Duodenal mucosa (tissue), 2 donors: ENCODE data around the gene DPP7.
A peak's percentile ranks its signal among the peaks of the same experiment; 100 is the strongest.

Source experiments
- H3K27ac ChIP-seq: one replicate; pipeline ENCODE4 v1.7.0; 2013; ENCODE audit warnings: low read depth, low read length
- H3K27me3 ChIP-seq, 2 donors: one replicate each; pipeline ENCODE4 v1.7.0; 2013; ENCODE audit warnings: low read length in 2 of 2, control low read depth in 1 of 2; ENCODE audit not compliant: insufficient read depth in 2 of 2, control insufficient read depth in 1 of 2
- H3K36me3 ChIP-seq, 2 donors: one replicate each; pipeline ENCODE4 v1.7.0; 2013; ENCODE audit warnings: low read length in 2 of 2, control low read depth in 1 of 2; ENCODE audit not compliant: insufficient read depth in 2 of 2, control insufficient read depth in 1 of 2
- H3K4me1 ChIP-seq, 2 donors: one replicate each; pipeline ENCODE4 v1.7.0; 2013; ENCODE audit warnings: low read length in 2 of 2, control low read depth in 1 of 2; ENCODE audit not compliant: insufficient read depth in 2 of 2, control insufficient read depth in 1 of 2
- H3K4me3 ChIP-seq, 2 donors: one replicate each; pipeline ENCODE4 v1.7.0; 2013; ENCODE audit warnings: low read length in 2 of 2, low read depth in 1 of 2
- H3K9ac ChIP-seq, 2 donors: one replicate each; pipeline ENCODE4 v1.7.0; 2013; ENCODE audit warnings: low read length in 2 of 2, low read depth in 1 of 2
- H3K9me3 ChIP-seq, 2 donors: one replicate each; pipeline ENCODE4 v1.7.0; 2013; ENCODE audit warnings: low read length in 2 of 2, control low read depth in 1 of 2; ENCODE audit not compliant: control insufficient read depth in 1 of 2

DPP7 gene

GRCh38 chr9:137070201-137070905 is 44.2 kb downstream of the DPP7 start, which contains the start of gene SAPCD2:
Gene SAPCD2 (minus strand): TSS chr9:137070557. CDS start chr9:137070460, 97 bp downstream.
- Histone ChIP-seq H3K4me3 (peak within 1 kb of the TSS; percentile 62), H3K9ac (peak within 1 kb of the TSS; percentile 49 to 54), H3K27ac (no peak within 1 kb of the TSS)

GRCh38 chr9:137069508-137070091 is 44.9 kb downstream of the DPP7 start:
- Histone ChIP-seq H3K9ac (peak overlapping the region in 1 of 2 donors; percentile 39), H3K36me3 (peaks cover 0 to 5% of the 10 kb centered on the region in 2 donors), H3K4me3 (peak overlapping the region; percentile 50 to 62), H3K4me1 (peaks cover 33 to 42% of the 10 kb centered on the region in 2 donors), H3K27ac (no peak overlapping the region), H3K27me3 (no peaks in the 10 kb centered on the region), H3K9me3 (no peaks in the 10 kb centered on the region)

More at GRCh38 chr9:137070201-137070905, 44.2 kb downstream of the DPP7 start, which contains the start of gene SAPCD2:
- Histone ChIP-seq H3K27me3 (no peaks in the 10 kb centered on the region), H3K9me3 (no peaks in the 10 kb centered on the region), H3K36me3 (peaks cover 0 to 3% of the 10 kb centered on the region in 2 donors), H3K4me1 (peaks cover 33 to 48% of the 10 kb centered on the region in 2 donors)

GRCh38 chr9:137068539-137069507 is 45.7 kb downstream of the DPP7 start:
- peak overlapping the region; percentile 39 to 44 for H3K9ac ChIP-seq
- peaks cover 29 to 34% of the 10 kb centered on the region in 2 donors for H3K4me1 ChIP-seq
- peaks cover 0 to 5% of the 10 kb centered on the region in 2 donors for H3K36me3 ChIP-seq
- H3K27ac ChIP-seq: no peak overlapping the region
- no peaks in the 10 kb centered on the region for H3K9me3 ChIP-seq
- no peaks in the 10 kb centered on the region for H3K27me3 ChIP-seq
- peak overlapping the region; percentile 50 to 62 for H3K4me3 ChIP-seq

GRCh38 chr9:137067860-137068538 is 46.5 kb downstream of the DPP7 start:
- no peaks in the 10 kb centered on the region for H3K27me3 ChIP-seq
- peaks cover 0 to 5% of the 10 kb centered on the region in 2 donors for H3K36me3 ChIP-seq
- no peaks in the 10 kb centered on the region for H3K9me3 ChIP-seq
- peaks cover 24 to 28% of the 10 kb centered on the region in 2 donors for H3K4me1 ChIP-seq
- H3K9ac ChIP-seq: peak overlapping the region; percentile 41 to 44
- H3K27ac ChIP-seq: no peak overlapping the region
- no peak overlapping the region for H3K4me3 ChIP-seq

- Histone ChIP-seq H3K27me3 (no peaks in the 10 kb centered on the region), H3K4me1 (peaks cover 23 to 26% of the 10 kb centered on the region in 2 donors), H3K36me3 (peaks cover 0 to 5% of the 10 kb centered on the region in 2 donors), H3K4me3 (no peak overlapping the region), H3K27ac (no peak overlapping the region), H3K9ac (no peak overlapping the region), H3K9me3 (no peaks in the 10 kb centered on the region)
These were observed 48.3 kb downstream of the DPP7 start for GRCh38 chr9:137066096-137066861.

- no peak overlapping the region for H3K27ac ChIP-seq
- H3K4me3 ChIP-seq: no peak overlapping the region
- no peaks in the 10 kb centered on the region for H3K27me3 ChIP-seq
- peaks cover 17 to 20% of the 10 kb centered on the region in 2 donors for H3K4me1 ChIP-seq
- peaks cover 0 to 5% of the 10 kb centered on the region in 2 donors for H3K36me3 ChIP-seq
- H3K9ac ChIP-seq: no peak overlapping the region
- no peaks in the 10 kb centered on the region for H3K9me3 ChIP-seq
These were observed 49.1 kb downstream of the DPP7 start for GRCh38 chr9:137065336-137065967.

- H3K4me3 ChIP-seq: no peak overlapping the region
- H3K27me3 ChIP-seq: no peaks in the 10 kb centered on the region
- peaks cover 0 to 5% of the 10 kb centered on the region in 2 donors for H3K36me3 ChIP-seq
- no peak overlapping the region for H3K27ac ChIP-seq
- H3K9ac ChIP-seq: no peak overlapping the region
- H3K4me1 ChIP-seq: peaks cover 17 to 20% of the 10 kb centered on the region in 2 donors
- no peaks in the 10 kb centered on the region for H3K9me3 ChIP-seq
These were observed 49.7 kb downstream of the DPP7 start for GRCh38 chr9:137064880-137065164.

GRCh38 chr9:137064027-137064879 is 50.3 kb downstream of the DPP7 start:
- H3K36me3 ChIP-seq: peaks cover 0 to 5% of the 10 kb centered on the region in 2 donors
- H3K4me1 ChIP-seq: peaks cover 14 to 15% of the 10 kb centered on the region in 2 donors
- H3K4me3 ChIP-seq: no peak overlapping the region
- H3K27ac ChIP-seq: no peak overlapping the region
- no peaks in the 10 kb centered on the region for H3K27me3 ChIP-seq
- H3K9ac ChIP-seq: no peak overlapping the region
- no peaks in the 10 kb centered on the region for H3K9me3 ChIP-seq
